Endothelial cell of umbilical vein (primary cell): ENCODE measurements around the gene PHC2. TPM values are rescaled to one million over a fixed set of nuclear protein-coding genes. Genes with fewer than 3 reads are reported as not detected.
A peak's percentile ranks its signal among the peaks of the same experiment; 100 is the strongest.

ENCODE experiments used
- BruUV-seq: library from RNA; stranded (reverse); fragments of 400-500 nt; replicated peaks from 2 replicates; lab custom pipeline; 2021; lab: Mats Ljungman, UMichigan
- CTCF ChIA-PET: fragments of 300-600, 350-600 bp; sonication (Branson Sonifier 250); formaldehyde crosslinking; loops from one replicate; lab custom pipeline; 2021; ENCODE audit warnings: antibody characterized with exemption, inconsistent platforms; lab: Charles Lee
- POLR2A ChIA-PET: fragments of 300-600, 350-600 bp; sonication (Branson Sonifier 250); formaldehyde crosslinking; loops from one replicate; lab custom pipeline; 2021; ENCODE audit warnings: antibody characterized with exemption, inconsistent platforms; lab: Charles Lee
- DNase-seq: peaks from one replicate; pipeline ENCODE4 v3.0.0-alpha.2; 2011; ENCODE audit warnings: low read depth, low spot score
- FAIRE-seq: peaks from 2 replicates; lab custom pipeline; 2011; peaks lifted over from hg19 to GRCh38; lab: Jason Lieb, UNC
- H2AFZ ChIP-seq: 2 replicates; pipeline ENCODE4 v1.6.0; 2012; ENCODE audit warnings: low read depth, low read length, control low read depth, inconsistent platforms
- H3K27ac ChIP-seq: 2 replicates; pipeline ENCODE4 v1.5.1; 2011; ENCODE audit warnings: low read depth, mild to moderate bottlenecking, control low read depth, low read length, moderate library complexity; ENCODE audit not compliant: insufficient read depth
- H3K27me3 ChIP-seq, 2 experiments: 2 replicates each; pipeline versions ENCODE4 v1.6.0 to v1.6.1; 2011; ENCODE audit warnings: low read length in 2 of 2, mixed read lengths in 1 of 2; ENCODE audit not compliant: control insufficient read depth in 2 of 2, insufficient read depth in 2 of 2
- H3K36me3 ChIP-seq, 2 experiments: 2 replicates in 1 of 2; 3 replicates in 1 of 2; pipeline ENCODE4 v1.5.1; 2011; ENCODE audit warnings: low read length in 2 of 2, mild to moderate bottlenecking in 1 of 2, moderate library complexity in 1 of 2; ENCODE audit not compliant: control insufficient read depth in 2 of 2, insufficient read depth in 2 of 2; ENCODE audit errors: extremely low read depth in 1 of 2
- H3K4me1 ChIP-seq: 3 replicates; pipeline ENCODE4 v1.5.1; 2011; ENCODE audit warnings: mild to moderate bottlenecking, low read length; ENCODE audit not compliant: control insufficient read depth, insufficient read depth; ENCODE audit errors: extremely low read depth
- H3K4me2 ChIP-seq: 2 replicates; pipeline ENCODE4 v1.6.1; 2011; ENCODE audit warnings: low read length, control low read depth, mixed read lengths; ENCODE audit not compliant: insufficient read depth
- H3K4me3 ChIP-seq, 3 experiments: fragments of 200-600 bp in 1 of 3; sonication (generic), shearing (Covaris generic) in 1 of 3; replicated peaks in 1 of 3; 2 replicates each; pipeline ENCODE4 v1.5.1; 2011 to 2016; ENCODE audit warnings: control low read depth in 3 of 3, low read length in 3 of 3, mild to moderate bottlenecking in 2 of 3, inconsistent platforms in 1 of 3, low read depth in 1 of 3, moderate library complexity in 1 of 3; ENCODE audit not compliant: insufficient read depth in 1 of 3
- H3K79me2 ChIP-seq: 2 replicates; pipeline ENCODE4 v1.6.0; 2012; ENCODE audit warnings: low read length, inconsistent platforms; ENCODE audit not compliant: control insufficient read depth, insufficient read depth
- H3K9ac ChIP-seq: replicated peaks from 2 replicates; pipeline ENCODE3; 2011; ENCODE audit warnings: low read length, control low read depth; ENCODE audit not compliant: insufficient read depth; ENCODE audit errors: extremely low read depth
- H3K9me1 ChIP-seq: replicated peaks from 3 replicates; pipeline ENCODE4 v1.6.0; 2011; ENCODE audit warnings: mild to moderate bottlenecking, low read length; ENCODE audit not compliant: control insufficient read depth, insufficient read depth; ENCODE audit errors: extremely low read depth
- H3K9me3 ChIP-seq: replicated peaks from 2 replicates; pipeline ENCODE4 v1.5.1; 2012; ENCODE audit warnings: low read length, inconsistent platforms; ENCODE audit not compliant: control insufficient read depth, insufficient read depth
- H4K20me1 ChIP-seq: replicated peaks from 2 replicates; pipeline ENCODE3; 2011; ENCODE audit warnings: mild to moderate bottlenecking, low read length; ENCODE audit not compliant: control insufficient read depth, insufficient read depth; ENCODE audit errors: extremely low read depth
- POLR2AphosphoS5 ChIP-seq: IDR thresholded peaks from 2 replicates; pipeline ENCODE4 v1.6.1; 2012; ENCODE audit warnings: low read depth, mild to moderate bottlenecking, control low read depth, low read length, moderate library complexity; ENCODE audit not compliant: insufficient read depth
- dilution Hi-C: fragments of 300-500 bp; cut with MboI; formaldehyde crosslinking; loops from one replicate; pipeline ENCODE4 v1.15.0; 2019; ENCODE audit warnings: low sequenced_read_pairs; ENCODE audit not compliant: extremely low pct_ligation_motif_present
- intact Hi-C: fragments of 100-400 bp; cut with micrococcal nuclease; formaldehyde crosslinking; loops from one replicate; pipeline ENCODE4 v1.10.0; 2022
- polyA plus RNA-seq, 4 experiments: library from polyadenylated mRNA; depleted of rRNA in 3 of 4; stranded (reverse) in 3 of 4; unstranded in 1 of 4; fragments of >200 nt; gene quantifications; 2 replicates each; pipeline versions ENCODE4 v1.2.1 to v1.2.3, GENCODE V29; 2011 to 2012; ENCODE audit warnings: missing spikeins in 1 of 4
- total RNA-seq: library from RNA; stranded (reverse); gene quantifications from 2 replicates; pipeline ENCODE4 v1.2.3, GENCODE V29; 2021
- TF ChIP-seq, protein P1 (sequence below), 2 donors: IDR thresholded peaks; 1 replicate in 1 of 2; 2 replicates in 1 of 2; pipeline ENCODE4 v1.5.1; 2011; ENCODE audit warnings: low read length in 2 of 2, mild to moderate bottlenecking in 2 of 2, moderate library complexity in 2 of 2, control low read depth in 1 of 2, inconsistent platforms in 1 of 2, low read depth in 1 of 2; ENCODE audit not compliant: insufficient read depth in 1 of 2; ENCODE audit errors: extremely low read depth in 1 of 2

Gene PHC2
- total and polyA plus RNA-seq, 2 donors (not counting 3 experiments of a cell fraction or from before 2014, with no cell fraction given) = 65.6 to 79.0 TPM

GRCh38 chr1:33367485-33368405 lies 63.1 kb downstream of the PHC2 start:
- Histone ChIP-seq H3K4me2 (no peak overlapping the region), H3K27ac (no peak overlapping the region), H3K79me2 (no peaks in the 10 kb centered on the region), H3K9me3 (no peaks in the 10 kb centered on the region), H3K9ac (no peak overlapping the region), H3K36me3 (no peaks in the 10 kb centered on the region), H3K4me3 (no peak overlapping the region), H3K27me3 (no peaks in the 10 kb centered on the region), H3K4me1 (no peaks in the 10 kb centered on the region), H2AFZ (peak overlapping the region; percentile 27), H4K20me1 (no peaks in the 10 kb centered on the region), H3K9me1 (no peaks in the 10 kb centered on the region)
- DNase-seq = peak; percentile 67
- dilution Hi-C loops (no loop called here), intact Hi-C loops (loop anchor here (1.0 to 5.0 kb wide), 7 partner anchors 72 to 273 kb away; no protein-coding TSS in a partner anchor)
- FAIRE-seq = peak; percentile 89
- POLR2A ChIA-PET = no interaction called here
- CTCF ChIA-PET = interaction anchor here (0.7 to 5.4 kb wide), 9 partner anchors 12 to 149 kb away, joined by 3 to 95 read pairs (median 3); no protein-coding TSS in a partner anchor
- no peak for TF ChIP-seq POLR2AphosphoS5
- TF ChIP-seq, protein P1, sequence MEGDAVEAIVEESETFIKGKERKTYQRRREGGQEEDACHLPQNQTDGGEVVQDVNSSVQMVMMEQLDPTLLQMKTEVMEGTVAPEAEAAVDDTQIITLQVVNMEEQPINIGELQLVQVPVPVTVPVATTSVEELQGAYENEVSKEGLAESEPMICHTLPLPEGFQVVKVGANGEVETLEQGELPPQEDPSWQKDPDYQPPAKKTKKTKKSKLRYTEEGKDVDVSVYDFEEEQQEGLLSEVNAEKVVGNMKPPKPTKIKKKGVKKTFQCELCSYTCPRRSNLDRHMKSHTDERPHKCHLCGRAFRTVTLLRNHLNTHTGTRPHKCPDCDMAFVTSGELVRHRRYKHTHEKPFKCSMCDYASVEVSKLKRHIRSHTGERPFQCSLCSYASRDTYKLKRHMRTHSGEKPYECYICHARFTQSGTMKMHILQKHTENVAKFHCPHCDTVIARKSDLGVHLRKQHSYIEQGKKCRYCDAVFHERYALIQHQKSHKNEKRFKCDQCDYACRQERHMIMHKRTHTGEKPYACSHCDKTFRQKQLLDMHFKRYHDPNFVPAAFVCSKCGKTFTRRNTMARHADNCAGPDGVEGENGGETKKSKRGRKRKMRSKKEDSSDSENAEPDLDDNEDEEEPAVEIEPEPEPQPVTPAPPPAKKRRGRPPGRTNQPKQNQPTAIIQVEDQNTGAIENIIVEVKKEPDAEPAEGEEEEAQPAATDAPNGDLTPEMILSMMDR (IDR thresholded peaks at IDR 0.05; ENCODE audit: extremely low read depth in 1 of 2, insufficient read depth in 1 of 2, low read depth in 1 of 2, low read length in 2 of 2) = peak; percentile 90 to 98
- no TSS peak for BruUV-seq
